ENCODE results near the gene PRRT2. TPM values are rescaled to one million over a fixed set of nuclear protein-coding genes. Genes with fewer than 3 reads are reported as not detected.
"Not testable (repeated sequence)": the region's sequence is repeated elsewhere in the genome, so short reads cannot be mapped to it uniquely, and the experiment has no call there.

The PRRT2 gene
- total RNA-seq, 2 experiments from 2014 or later, result 1.00 to 2.6 TPM

- Mint-ChIP-seq H3K36me3 (peaks cover 15% of the 10 kb centered on the region), H3K27ac (peak overlapping the region; percentile 95), H3K4me1 (ENCODE audit: low read depth) (peaks cover 68% of the 10 kb centered on the region), H3K9me3 (no peaks in the 10 kb centered on the region), H3K4me3 (peak overlapping the region; percentile 59), H3K27me3 (no peaks in the 10 kb centered on the region)
- intact Hi-C loops (cut with micrococcal nuclease), result loop anchor here (2.0 to 10.0 kb wide), 4 partner anchors 14 to 1000 kb away; partner anchors contain the start of genes ATXN2L, ITGAL, MYL11 and TBC1D10B
- POLR2A ChIA-PET, result interaction anchor here (0.8 to 1.7 kb wide), 4 partner anchors 12 to 101 kb away, joined by 3 to 5 read pairs (median 4); partner anchors contain the start of genes KCTD13, KIF22 and PRRT2
- CTCF ChIA-PET, result interaction anchor here (0.6 to 4.6 kb wide), 6 partner anchors 8 to 605 kb away, joined by 3 to 47 read pairs (median 5); partner anchors contain the start of genes DCTPP1 and PAGR1
- no peak for DNase-seq
Measured at GRCh38 chr16:29824589-29825144, 12.7 kb downstream of the PRRT2 start.

GRCh38 chr16:29825145-29826044 is 13.4 kb downstream of the PRRT2 start:
- no peaks in the 10 kb centered on the region for H3K9me3 Mint-ChIP-seq
- peak overlapping the region; percentile 59 for H3K4me3 Mint-ChIP-seq
- intact Hi-C loops (cut with micrococcal nuclease), result loop anchor here (2.0 to 10.0 kb wide), 4 partner anchors 15 to 1001 kb away; partner anchors contain the start of genes ATXN2L, ITGAL, MYL11 and TBC1D10B
- H3K36me3 Mint-ChIP-seq, result peaks cover 9% of the 10 kb centered on the region
- H3K4me1 Mint-ChIP-seq (ENCODE audit: low read depth), result peaks cover 64% of the 10 kb centered on the region
- no peaks in the 10 kb centered on the region for H3K27me3 Mint-ChIP-seq
- DNase-seq, result peak; percentile 72
- H3K27ac Mint-ChIP-seq, result peak overlapping the region; percentile 95
- POLR2A ChIA-PET, result interaction anchor here (0.6 to 3.1 kb wide), 5 partner anchors 8 to 19 kb away, joined by 3 to 17 read pairs (median 5); partner anchors contain the start of genes PAGR1 and PRRT2
- CTCF ChIA-PET, result interaction anchor here (0.9 to 4.6 kb wide), 5 partner anchors 9 to 207 kb away, joined by 3 to 47 read pairs (median 9); partner anchors contain the start of gene PAGR1

- ChIA-PET POLR2A (interaction anchor here (0.7 to 3.1 kb wide), 8 partner anchors 9 to 308 kb away, joined by 3 to 17 read pairs (median 5); partner anchors contain the start of genes KIF22, PAGR1 and PRRT2), CTCF (interaction anchor here (0.6 to 4.6 kb wide), 9 partner anchors 8 to 359 kb away, joined by 3 to 47 read pairs (median 4); partner anchors contain the start of genes PAGR1 and PRRT2)
- Mint-ChIP-seq H3K27me3 (no peaks in the 10 kb centered on the region), H3K4me3 (peak overlapping the region; percentile 70), H3K36me3 (peaks cover 8% of the 10 kb centered on the region), H3K27ac (peak overlapping the region; percentile 96), H3K4me1 (ENCODE audit: low read depth) (peaks cover 69% of the 10 kb centered on the region), H3K9me3 (no peaks in the 10 kb centered on the region)
- no peak for DNase-seq
- intact Hi-C loops (cut with micrococcal nuclease), result loop anchor here (5.0 to 10.0 kb wide), 3 partner anchors 548 to 1002 kb away; partner anchors contain the start of genes ATXN2L, ITGAL, MYL11 and TBC1D10B
Measured at GRCh38 chr16:29826342-29826695, 14.3 kb downstream of the PRRT2 start.

GRCh38 chr16:29830774-29831173 is 18.8 kb downstream of the PRRT2 start:
- Mint-ChIP-seq H3K36me3 (peaks cover 26% of the 10 kb centered on the region), H3K27me3 (no peaks in the 10 kb centered on the region), H3K4me1 (ENCODE audit: low read depth) (peaks cover 49% of the 10 kb centered on the region), H3K4me3 (no peak overlapping the region), H3K9me3 (no peaks in the 10 kb centered on the region), H3K27ac (no peak overlapping the region)
- intact Hi-C loops (cut with micrococcal nuclease), result no loop called here
- no peak for DNase-seq
- CTCF ChIA-PET, result no interaction called here
- POLR2A ChIA-PET, result no interaction called here

- no peaks in the 10 kb centered on the region for H3K9me3 Mint-ChIP-seq
- CTCF ChIA-PET, result no interaction called here
- H3K36me3 Mint-ChIP-seq, result peaks cover 30% of the 10 kb centered on the region
- no peak overlapping the region for H3K27ac Mint-ChIP-seq
- intact Hi-C loops (cut with micrococcal nuclease), result no loop called here
- H3K4me1 Mint-ChIP-seq (ENCODE audit: low read depth), result peaks cover 42% of the 10 kb centered on the region
- DNase-seq, result no peak
- POLR2A ChIA-PET, result no interaction called here
- H3K4me3 Mint-ChIP-seq, result no peak overlapping the region
- H3K27me3 Mint-ChIP-seq, result no peaks in the 10 kb centered on the region
Measured at GRCh38 chr16:29831490-29831889, 19.5 kb downstream of the PRRT2 start.

- intact Hi-C loops (cut with micrococcal nuclease); H3K27me3 Mint-ChIP-seq; H3K4me3 Mint-ChIP-seq; H3K9me3 Mint-ChIP-seq; DNase-seq; H3K27ac Mint-ChIP-seq: not testable (repeated sequence)
- CTCF ChIA-PET, result interaction anchor here (0.6 to 2.8 kb wide), 2 partner anchors 15 to 17 kb away, joined by 3 to 18 read pairs; no protein-coding TSS in a partner anchor
- POLR2A ChIA-PET, result interaction anchor here (0.6 kb wide), 1 partner anchor 33 kb away, joined by 4 read pairs; no protein-coding TSS in a partner anchor
- Mint-ChIP-seq H3K4me1 (ENCODE audit: low read depth) (peaks cover 27% of the 10 kb centered on the region), H3K36me3 (peaks cover 41% of the 10 kb centered on the region)
Measured at GRCh38 chr16:29833219-29833618, 21.2 kb downstream of the PRRT2 start.

- H3K27ac Mint-ChIP-seq, result peak overlapping the region; percentile 18
- POLR2A ChIA-PET, result interaction anchor here (1.6 kb wide), 1 partner anchor 14 kb away, joined by 3 read pairs; the partner anchor contains the start of gene MVP
- CTCF ChIA-PET, result interaction anchor here (2.8 kb wide), 1 partner anchor 14 kb away, joined by 18 read pairs; no protein-coding TSS in a partner anchor
- no peak overlapping the region for H3K4me3 Mint-ChIP-seq
- intact Hi-C loops (cut with micrococcal nuclease), result no loop called here
- H3K4me1 Mint-ChIP-seq (ENCODE audit: low read depth), result peaks cover 22% of the 10 kb centered on the region
- H3K36me3 Mint-ChIP-seq, result peaks cover 41% of the 10 kb centered on the region
- H3K27me3 Mint-ChIP-seq, result no peaks in the 10 kb centered on the region
- H3K9me3 Mint-ChIP-seq, result no peaks in the 10 kb centered on the region
- peak; percentile 60 for DNase-seq
Measured at GRCh38 chr16:29834079-29834478, 22.1 kb downstream of the PRRT2 start.

- intact Hi-C loops (cut with micrococcal nuclease), result no loop called here
- H3K36me3 Mint-ChIP-seq, result peaks cover 45% of the 10 kb centered on the region
- ChIA-PET CTCF (no interaction called here), POLR2A (no interaction called here)
- no peaks in the 10 kb centered on the region for H3K27me3 Mint-ChIP-seq
- peaks cover 14% of the 10 kb centered on the region for H3K4me1 Mint-ChIP-seq (ENCODE audit: low read depth)
- no peaks in the 10 kb centered on the region for H3K9me3 Mint-ChIP-seq
- no peak overlapping the region for H3K4me3 Mint-ChIP-seq
- no peak overlapping the region for H3K27ac Mint-ChIP-seq
- no peak for DNase-seq
Measured at GRCh38 chr16:29835926-29836325, 23.9 kb downstream of the PRRT2 start.

- DNase-seq, result no peak
- ChIA-PET CTCF (interaction anchor here (4.4 kb wide), 1 partner anchor 12 kb away, joined by 24 read pairs; no protein-coding TSS in a partner anchor), POLR2A (no interaction called here)
- Mint-ChIP-seq H3K36me3 (peaks cover 43% of the 10 kb centered on the region), H3K27ac (no peak overlapping the region), H3K4me1 (ENCODE audit: low read depth) (peaks cover 11% of the 10 kb centered on the region), H3K27me3 (no peaks in the 10 kb centered on the region), H3K4me3 (no peak overlapping the region), H3K9me3 (no peaks in the 10 kb centered on the region)
- intact Hi-C loops (cut with micrococcal nuclease), result no loop called here
Measured at GRCh38 chr16:29836623-29837022, 24.6 kb downstream of the PRRT2 start.

GRCh38 chr16:29837841-29838240 is 25.8 kb downstream of the PRRT2 start:
- no peaks in the 10 kb centered on the region for H3K27me3 Mint-ChIP-seq
- peaks cover 42% of the 10 kb centered on the region for H3K36me3 Mint-ChIP-seq
- H3K4me3 Mint-ChIP-seq, result no peak overlapping the region
- peak overlapping the region; percentile 28 for H3K27ac Mint-ChIP-seq
- no peak for DNase-seq
- POLR2A ChIA-PET, result no interaction called here
- peaks cover 11% of the 10 kb centered on the region for H3K4me1 Mint-ChIP-seq (ENCODE audit: low read depth)
- CTCF ChIA-PET, result interaction anchor here (4.4 kb wide), 1 partner anchor 11 kb away, joined by 24 read pairs; no protein-coding TSS in a partner anchor
- intact Hi-C loops (cut with micrococcal nuclease), result no loop called here
- no peaks in the 10 kb centered on the region for H3K9me3 Mint-ChIP-seq

GRCh38 chr16:29839822-29840221 is 27.8 kb downstream of the PRRT2 start:
- POLR2A ChIA-PET, result interaction anchor here (1.2 kb wide), 1 partner anchor 13 kb away, joined by 3 read pairs; no protein-coding TSS in a partner anchor
- intact Hi-C loops (cut with micrococcal nuclease), result no loop called here
- Mint-ChIP-seq H3K27me3 (no peaks in the 10 kb centered on the region), H3K4me3 (no peak overlapping the region), H3K36me3 (peaks cover 34% of the 10 kb centered on the region), H3K9me3 (no peaks in the 10 kb centered on the region), H3K4me1 (ENCODE audit: low read depth) (peaks cover 2% of the 10 kb centered on the region), H3K27ac (no peak overlapping the region)
- DNase-seq, result no peak
- CTCF ChIA-PET, result interaction anchor here (4.4 kb wide), 1 partner anchor 9 kb away, joined by 24 read pairs; no protein-coding TSS in a partner anchor

All from activated CD4-positive, alpha-beta memory T cell treated with anti-CD3 and anti-CD28 coated beads for 36 hours (primary cell).